Testis (tissue), 2 donors: ENCODE data around the gene PCSK6.

Experiments
- CTCF ChIP-seq, 3 experiments: fragments of 450-650 bp in 2 of 3; fragments of 200-600 bp in 1 of 3; sonication (generic) in 1 of 3; IDR thresholded peaks; one replicate each; pipeline ENCODE4 v1.5.1; 2016 to 2019; ENCODE audit warnings: antibody characterized with exemption in 3 of 3, mild to moderate bottlenecking in 2 of 3, moderate library complexity in 1 of 3
- POLR2A ChIP-seq: fragments of 450-650 bp; IDR thresholded peaks from one replicate; pipeline ENCODE4 v1.6.1; 2017; ENCODE audit warnings: antibody characterized with exemption, mild to moderate bottlenecking, moderate library complexity

GRCh38 chr15:101404245-101404644, 85.3 kb downstream of the PCSK6 start:
- TF ChIP-seq CTCF (IDR thresholded peaks at IDR 0.05) = no peak
- no peak for TF ChIP-seq POLR2A
